NCI-H128 (cell line): ENCODE results near the gene TAF8.
A peak's percentile ranks its signal among the peaks of the same experiment; 100 is the strongest.
"Not testable (repeated sequence)": the region's sequence is repeated elsewhere in the genome, so short reads cannot be mapped to it uniquely, and the experiment has no call there.

Source experiments
- DNase-seq: peaks from one replicate; lab custom pipeline; 2025; ENCODE audit not compliant: unreplicated experiment; lab: John Stamatoyannopoulos, UW

Gene TAF8

DNA sequence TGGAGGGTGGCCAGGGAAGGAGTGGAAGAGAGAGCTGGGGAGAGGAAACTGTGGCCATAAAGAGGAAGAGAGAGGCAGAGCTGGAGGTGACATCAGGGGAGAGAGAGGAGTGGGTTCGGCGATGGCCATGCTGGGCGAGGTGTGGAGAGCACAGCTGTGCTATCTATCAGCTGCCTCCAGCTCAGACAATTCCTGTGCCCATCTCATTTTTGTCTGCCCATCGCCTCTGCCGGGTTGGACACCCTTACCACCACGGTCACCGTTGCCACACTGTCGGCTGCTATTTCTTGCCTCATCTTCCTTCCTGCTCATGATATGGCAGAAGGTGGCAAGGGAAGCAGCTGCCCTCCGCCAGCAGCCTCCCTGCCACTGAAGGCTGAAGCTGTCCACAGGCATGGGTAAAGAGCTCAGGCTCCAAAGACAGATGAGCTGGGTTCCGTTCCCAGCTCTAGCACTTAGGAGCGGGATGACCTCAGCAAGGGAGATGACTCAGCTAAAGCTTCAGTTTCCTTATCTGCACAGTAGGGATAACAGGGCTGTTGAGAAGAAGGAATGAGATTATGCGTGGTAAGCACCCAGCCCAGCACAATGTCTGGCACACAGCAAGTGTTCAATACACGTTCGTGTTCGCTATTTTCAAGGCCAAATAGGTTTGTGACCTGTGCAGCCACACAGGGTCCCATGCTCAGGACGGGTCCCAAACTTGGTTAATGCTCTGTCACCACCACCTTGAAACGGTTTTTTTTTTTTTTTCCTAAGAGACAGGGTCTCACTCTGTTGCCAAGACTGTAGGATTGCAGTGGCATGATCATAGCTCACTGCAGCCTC lies 21.9 kb upstream of the TAF8 start:
- DNase-seq, result no peak

- no peak for DNase-seq
Observed at GRCh38 chr6:42029062-42029685, 21.1 kb upstream of the TAF8 start.

DNA sequence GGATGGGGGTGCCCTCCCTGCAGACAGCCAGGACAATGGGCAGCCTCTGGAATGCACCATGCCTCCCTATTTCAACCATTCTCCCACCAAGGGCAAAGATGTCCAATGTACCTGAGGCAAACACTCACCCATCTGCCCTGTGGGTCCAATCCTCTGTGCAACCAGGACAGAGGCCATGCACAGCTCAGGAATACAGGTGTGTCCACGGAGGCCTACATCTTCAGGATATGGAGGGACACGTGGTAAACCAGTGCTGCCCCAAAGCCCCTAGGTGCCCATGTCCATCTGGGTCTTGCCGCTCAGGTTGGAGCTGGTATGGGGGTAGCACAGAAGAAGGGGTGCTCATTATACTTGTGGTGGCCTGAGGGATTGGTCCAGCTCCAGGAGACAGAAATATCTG lies 20.4 kb upstream of the TAF8 start:
- DNase-seq, result no peak

- DNase-seq, result no peak
Observed at GRCh38 chr6:42030585-42031506, 19.5 kb upstream of the TAF8 start.

GRCh38 chr6:42032366-42032765 lies 18.0 kb upstream of the TAF8 start:
- no peak for DNase-seq

- not testable (repeated sequence) for DNase-seq
Observed at GRCh38 chr6:42037669-42038068, 12.7 kb upstream of the TAF8 start.

- no peak for DNase-seq
Observed at GRCh38 chr6:42038163-42038562, 12.2 kb upstream of the TAF8 start.

- no peak for DNase-seq
Observed at GRCh38 chr6:42038811-42039408, 11.4 kb upstream of the TAF8 start.

GRCh38 chr6:42040856-42041480 lies 9.4 kb upstream of the TAF8 start:
- DNase-seq, result no peak

DNA sequence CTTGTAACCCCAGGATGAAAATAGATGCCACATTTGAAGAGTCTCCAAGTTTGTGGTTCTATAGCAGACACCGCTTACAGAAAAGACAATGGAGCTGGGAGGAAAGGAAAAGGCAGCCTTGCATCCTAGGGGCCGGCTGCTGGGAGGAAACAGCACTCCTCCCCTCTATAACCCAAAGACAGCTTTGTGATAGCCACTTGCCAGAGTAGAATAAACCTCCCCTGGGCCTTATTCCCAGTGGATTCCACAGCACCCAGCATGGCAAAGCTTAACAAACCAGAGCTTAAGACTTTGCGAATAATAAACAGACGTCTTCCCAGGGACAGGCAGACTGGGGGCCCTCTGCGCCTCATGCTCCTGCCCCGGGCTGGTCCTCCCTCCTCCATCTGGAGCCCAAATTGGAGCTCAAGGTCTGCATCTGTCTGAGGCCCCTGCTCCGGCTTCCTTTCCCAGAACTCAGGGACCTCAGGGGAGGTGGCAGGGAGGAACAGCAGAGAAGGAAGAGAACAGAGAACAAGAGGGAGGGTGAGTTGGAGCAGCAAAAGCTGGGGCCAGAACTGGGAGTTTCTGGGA lies 8.8 kb upstream of the TAF8 start:
- no peak for DNase-seq

- DNase-seq, result no peak
Observed at GRCh38 chr6:42042108-42042507, 8.2 kb upstream of the TAF8 start.

- peak; percentile 67 for DNase-seq
Observed at GRCh38 chr6:42043787-42044475, 6.4 kb upstream of the TAF8 start.

DNA sequence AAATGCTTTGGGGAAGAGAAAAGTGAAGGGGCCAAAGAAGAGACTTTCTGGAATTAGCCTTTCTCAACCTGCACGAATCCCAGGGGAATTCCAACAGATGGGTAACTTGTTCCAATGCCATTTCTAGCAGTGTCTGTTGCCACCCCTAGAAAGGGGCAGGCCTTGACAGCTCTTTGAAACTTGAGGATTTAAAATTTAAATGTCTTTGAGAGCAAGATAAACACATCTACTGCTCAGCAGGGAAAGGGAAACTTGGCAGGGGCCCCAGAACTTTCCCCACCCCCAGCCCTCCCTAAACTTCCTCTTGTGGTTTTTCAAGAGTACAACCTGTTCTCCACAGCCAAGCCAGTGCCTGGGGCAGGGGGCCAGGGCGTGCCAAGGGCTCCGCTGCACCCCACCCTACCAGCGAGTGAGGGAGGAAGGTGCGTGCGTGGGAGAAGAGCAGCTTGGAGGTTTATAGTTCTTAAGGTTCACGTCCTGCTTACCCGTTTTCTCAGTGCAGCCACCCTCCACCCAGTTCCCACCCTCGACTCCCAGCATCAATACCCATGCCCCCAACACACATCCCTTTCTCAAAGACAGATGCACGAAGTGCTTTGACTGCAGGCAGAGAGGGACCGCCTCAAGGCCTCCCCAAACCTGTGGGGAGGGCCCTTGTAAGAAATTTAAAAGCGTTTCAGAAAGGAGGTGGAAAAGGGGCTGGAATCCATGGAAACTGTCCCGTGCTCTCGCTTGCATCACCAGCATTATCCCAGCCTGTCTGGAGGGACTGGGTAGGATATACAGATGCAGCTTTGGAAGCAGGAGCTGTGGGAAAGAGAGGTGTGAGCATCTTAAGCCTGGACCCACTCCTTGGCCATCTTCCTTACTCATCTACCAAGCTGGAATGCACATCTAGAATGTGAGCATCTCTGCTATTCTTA lies 4.5 kb upstream of the TAF8 start:
- DNase-seq, result peak; percentile 60

GRCh38 chr6:42046464-42047212 lies 3.7 kb upstream of the TAF8 start:
- no peak for DNase-seq

- DNase-seq, result no peak
Observed at GRCh38 chr6:42047213-42047590, 3.1 kb upstream of the TAF8 start.

- no peak for DNase-seq
Observed at GRCh38 chr6:42047790-42048405, 2.4 kb upstream of the TAF8 start.

DNA sequence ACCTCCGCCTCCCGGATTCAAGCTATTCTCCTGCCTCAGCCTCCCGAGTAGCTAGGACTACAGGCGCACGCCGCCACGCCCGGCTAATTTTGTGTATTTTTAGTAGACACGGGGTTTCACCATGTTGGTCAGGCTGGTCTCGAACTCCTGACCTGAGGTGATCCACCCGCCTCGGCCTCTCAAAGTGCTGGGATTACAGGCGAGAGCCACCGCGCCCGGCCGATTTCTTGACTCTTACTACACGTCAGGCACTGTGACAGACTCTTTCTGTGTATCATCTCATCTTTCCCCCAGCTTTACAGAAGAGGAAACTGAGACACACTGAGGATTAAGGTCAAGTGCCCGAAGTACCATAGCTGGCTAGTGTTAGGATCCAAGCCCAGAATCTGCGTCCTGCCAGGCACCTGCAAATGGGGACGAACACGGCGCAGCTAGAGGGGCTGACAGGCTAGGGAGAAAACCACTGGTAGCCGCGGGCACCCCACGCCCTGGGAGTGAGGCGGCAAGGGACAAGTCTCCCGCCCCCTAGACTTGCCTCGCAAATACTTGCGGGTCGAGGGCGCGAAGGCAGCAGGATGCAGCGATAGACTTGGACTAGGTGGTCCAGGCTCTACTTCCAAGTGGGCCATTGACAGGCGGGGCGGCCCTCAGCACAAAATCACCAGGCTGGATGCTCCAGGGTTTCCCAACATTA lies 1.1 kb upstream of the TAF8 start:
- DNase-seq, result no peak
